GM21825 (cell line): ENCODE data around the gene OR7C2.
"Not testable (repeated sequence)": the region's sequence is repeated elsewhere in the genome, so short reads cannot be mapped to it uniquely, and the experiment has no call there.

Experiments
- ATAC-seq: cut with Tn5 transposase; IDR thresholded peaks from one replicate; pipeline ENCODE4 v1.9.1; 2021; ENCODE audit warnings: mild to moderate bottlenecking, moderate library complexity; ENCODE audit not compliant: unreplicated experiment

Gene OR7C2

GRCh38 chr19:14941189-14941588, at the start of gene OR7C2:
TSS of gene OR7C2 (plus strand) at chr19:14941489. CDS start at chr19:14941489, 0 bp downstream.
- no peak for ATAC-seq

DNA sequence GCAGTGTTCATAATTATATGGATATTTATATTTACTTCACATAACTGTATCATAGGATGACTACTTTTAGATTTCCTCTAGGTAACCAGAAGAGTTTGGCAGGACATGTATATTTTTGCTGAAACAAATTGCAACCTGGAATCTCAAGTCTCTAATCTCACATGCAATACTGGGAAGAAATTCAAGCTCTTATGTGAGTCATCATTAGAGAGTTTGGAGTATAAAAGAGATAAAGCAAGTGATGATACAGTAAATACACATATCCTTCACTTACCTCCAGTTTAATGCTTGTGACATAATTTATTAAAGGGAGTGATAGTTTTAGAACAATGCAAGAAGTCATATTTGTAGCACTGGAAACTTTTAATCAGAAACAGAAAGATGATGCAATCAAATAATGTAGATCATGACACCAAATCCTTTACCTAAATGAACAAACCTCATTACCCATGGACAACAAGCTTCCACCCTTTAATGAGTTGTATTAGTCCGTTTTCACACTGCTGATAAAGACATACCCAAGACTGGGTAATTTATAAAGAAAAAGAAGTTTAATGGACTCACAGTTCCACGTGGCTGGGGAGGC, 39.5 kb upstream of the OR7C2 start:
- no peak for ATAC-seq

GRCh38 chr19:14906711-14907110, 34.6 kb upstream of the OR7C2 start:
- ATAC-seq = no peak

GRCh38 chr19:14915116-14915515, 26.2 kb upstream of the OR7C2 start:
- no peak for ATAC-seq

- ATAC-seq = no peak
Measured at GRCh38 chr19:14916848-14917247, 24.4 kb upstream of the OR7C2 start.

- no peak for ATAC-seq
Measured at GRCh38 chr19:14933506-14933905, 7.8 kb upstream of the OR7C2 start.

- ATAC-seq = no peak
Measured at GRCh38 chr19:14940266-14940665, 1.0 kb upstream of the OR7C2 start.

DNA sequence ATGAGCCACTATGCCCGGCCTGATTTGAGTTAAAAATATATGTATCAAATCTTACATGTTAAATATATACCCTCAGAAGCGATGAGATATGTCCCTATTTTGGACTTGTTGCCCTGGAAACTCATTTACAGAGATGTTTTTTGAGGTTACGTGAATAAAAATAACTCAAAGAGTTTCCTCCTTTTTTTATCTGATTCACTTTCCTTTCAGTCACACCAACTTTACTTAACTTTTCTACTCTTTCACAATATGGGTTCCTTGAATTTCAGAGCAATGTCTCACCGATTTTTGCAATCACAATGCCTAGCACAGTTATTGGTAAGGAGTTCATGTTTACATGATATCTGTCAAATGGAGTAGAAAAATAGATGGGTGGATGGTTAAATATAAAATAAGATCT, 2.3 kb downstream of the OR7C2 start:
- ATAC-seq = no peak

GRCh38 chr19:14944456-14944855, 3.2 kb downstream of the OR7C2 start:
- no peak for ATAC-seq

GRCh38 chr19:14949413-14949812, 8.1 kb downstream of the OR7C2 start:
- not testable (repeated sequence) for ATAC-seq

GRCh38 chr19:14949876-14950275, 8.6 kb downstream of the OR7C2 start:
- no peak for ATAC-seq

- ATAC-seq = no peak
Measured at GRCh38 chr19:14950421-14950820, 9.1 kb downstream of the OR7C2 start.

DNA sequence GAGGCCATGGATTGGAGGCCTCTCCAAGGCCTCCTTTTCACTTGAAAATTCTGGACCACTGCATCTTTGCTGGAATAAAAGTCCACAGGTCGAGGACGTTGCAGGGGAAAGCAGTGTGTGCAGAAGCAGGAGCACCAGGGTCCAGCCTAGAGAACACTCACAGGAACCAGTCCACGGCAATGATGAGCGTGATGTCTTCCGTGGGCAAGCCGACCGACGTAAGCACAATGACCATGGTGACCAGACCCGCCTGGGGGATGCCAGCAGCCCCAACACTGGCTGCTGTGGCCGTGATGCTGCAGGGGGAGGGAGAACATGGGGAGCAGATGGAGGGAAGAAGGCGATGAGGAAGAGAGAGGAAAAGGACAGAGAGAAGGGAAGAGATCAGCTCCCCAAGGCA, 11.5 kb downstream of the OR7C2 start:
- no peak for ATAC-seq

DNA sequence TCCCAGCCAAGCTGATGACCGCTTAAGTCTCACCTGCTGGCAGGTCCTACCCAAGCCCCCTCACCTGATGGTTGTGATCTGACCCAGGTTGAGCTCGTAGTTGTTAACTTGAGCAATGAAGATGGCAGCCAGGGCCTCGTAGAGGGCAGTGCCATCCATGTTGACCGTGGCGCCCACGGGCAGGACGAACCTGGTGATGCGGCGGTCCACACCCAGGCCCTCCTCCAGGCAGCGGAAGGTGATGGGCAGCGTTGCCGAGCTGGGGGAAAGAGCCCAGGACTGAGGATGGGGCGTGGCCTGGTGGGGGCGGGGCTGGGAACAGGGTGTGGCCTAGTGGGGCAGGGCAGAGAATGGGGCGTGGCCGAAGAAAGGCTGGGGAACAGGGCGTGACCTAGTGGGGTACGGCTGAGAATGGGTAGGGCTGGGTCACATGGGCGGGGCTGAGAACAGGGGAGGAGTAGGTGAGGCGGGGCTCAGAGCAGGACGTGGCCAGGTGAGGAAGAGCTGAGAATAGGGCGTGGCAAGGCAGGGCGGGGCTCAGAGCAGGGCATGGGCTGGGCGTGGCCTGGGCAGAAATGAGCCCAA, 12.9 kb downstream of the OR7C2 start:
- no peak for ATAC-seq

DNA sequence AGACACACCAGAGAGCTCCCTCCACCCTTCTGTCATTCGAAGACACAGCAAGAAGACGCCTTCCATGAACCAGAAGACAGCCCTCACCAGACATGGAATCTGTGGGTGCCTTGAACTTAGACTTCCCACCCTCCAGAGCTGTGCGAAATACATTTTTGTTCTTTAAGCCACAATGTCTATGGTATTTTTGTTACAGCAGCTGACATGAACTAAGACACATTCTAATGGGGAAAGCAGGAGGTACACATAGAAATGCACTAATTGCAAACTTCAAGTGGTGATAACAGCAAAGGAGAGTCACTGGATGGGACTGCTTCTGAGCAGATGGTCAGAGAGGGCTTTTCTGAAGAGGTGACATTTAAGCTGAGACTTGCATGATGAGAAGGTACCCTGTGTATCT, 16.2 kb downstream of the OR7C2 start:
- ATAC-seq = no peak

DNA sequence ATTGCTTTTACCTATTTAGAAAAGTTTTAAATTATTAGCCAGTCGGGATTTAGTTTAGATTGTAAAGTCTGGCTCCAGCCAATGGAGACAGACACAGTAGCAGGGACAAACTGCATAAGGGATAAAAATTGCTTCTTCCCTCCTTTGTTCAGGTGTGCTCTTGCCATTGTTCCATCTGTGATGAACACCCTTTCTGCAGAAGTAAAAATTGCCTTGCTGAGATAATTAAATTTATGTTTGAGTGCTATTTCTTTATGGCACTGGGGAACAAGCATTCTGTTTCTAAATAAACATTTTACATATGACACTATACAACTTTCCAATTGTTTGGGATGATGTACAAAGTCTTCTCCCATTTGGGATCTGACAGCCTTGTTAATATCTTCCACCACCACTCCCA, 18.0 kb downstream of the OR7C2 start:
- ATAC-seq = no peak

DNA sequence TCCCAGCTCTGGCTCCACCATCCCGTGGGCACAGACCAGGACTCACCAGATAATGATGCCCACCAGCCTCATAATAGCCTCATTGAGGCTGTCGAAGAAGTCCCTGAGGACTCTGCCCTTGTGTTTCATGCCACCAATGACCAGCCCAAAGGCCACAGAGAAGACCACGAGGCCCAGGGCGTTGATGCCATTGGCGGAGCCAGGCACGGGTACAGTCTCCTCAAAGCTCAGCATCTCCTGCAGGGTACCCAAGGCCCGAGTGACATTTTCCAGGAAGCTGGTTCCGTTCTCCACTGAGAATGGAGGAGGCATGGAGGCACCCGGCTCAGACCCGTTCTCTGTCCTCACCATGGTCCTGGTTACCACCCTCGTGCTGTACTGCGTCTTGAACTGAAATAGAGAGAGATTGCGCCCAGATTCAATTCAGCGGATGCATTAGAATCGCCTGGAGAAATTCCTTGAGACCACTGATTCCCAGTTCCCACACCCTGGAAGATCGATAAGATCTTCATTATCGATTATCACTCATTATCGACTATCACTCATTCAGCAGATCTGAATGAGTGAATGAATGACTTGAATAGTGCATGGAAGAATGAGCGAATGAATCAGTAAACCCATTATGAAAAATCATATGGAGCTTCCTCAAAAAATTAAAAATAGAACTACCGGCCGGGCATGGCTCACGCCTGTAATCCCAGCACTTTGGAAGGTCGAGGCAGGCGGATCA, 20.8 kb downstream of the OR7C2 start:
- ATAC-seq = no peak

- ATAC-seq = no peak
Measured at GRCh38 chr19:14968247-14968646, 27.0 kb downstream of the OR7C2 start.

GRCh38 chr19:14971474-14971873, 30.2 kb downstream of the OR7C2 start:
- ATAC-seq = no peak

- ATAC-seq = no peak
Measured at GRCh38 chr19:14972676-14973075, 31.4 kb downstream of the OR7C2 start.

DNA sequence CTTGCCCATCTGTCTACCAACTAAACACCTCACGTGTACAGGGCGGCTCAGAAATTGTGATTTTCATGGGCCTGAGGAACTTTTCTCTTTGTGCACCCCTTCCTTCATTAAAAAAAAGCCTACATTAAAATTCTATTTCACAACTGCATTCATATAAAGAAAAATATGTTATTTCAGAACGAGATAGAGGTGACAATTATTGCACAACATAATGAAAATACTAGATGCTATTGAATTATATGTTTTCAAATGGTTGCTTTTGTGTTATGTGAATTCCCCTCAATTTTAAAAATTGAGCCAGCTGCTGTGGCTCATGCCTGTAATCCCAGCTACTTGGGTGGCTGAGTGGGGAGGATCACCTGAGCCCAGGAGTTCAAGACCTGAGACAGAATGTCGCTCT, 33.2 kb downstream of the OR7C2 start:
- no peak for ATAC-seq

- no peak for ATAC-seq
Measured at GRCh38 chr19:14977128-14977527, 35.8 kb downstream of the OR7C2 start.
